Neutrophil (primary cell): ENCODE data around the gene TGM6.

Source experiments
- H3K27ac ChIP-seq: fragments of 200-600 bp; sonication (generic); 2 replicates; pipeline ENCODE4 v1.5.1; 2016; ENCODE audit warnings: mild to moderate bottlenecking, moderate library complexity
- H3K27me3 ChIP-seq: fragments of 200-600 bp; sonication (generic); 2 replicates; pipeline ENCODE4 v1.6.0; 2016; ENCODE audit warnings: mild to moderate bottlenecking
- H3K36me3 ChIP-seq: fragments of 200-600 bp; sonication (generic); 2 replicates; pipeline ENCODE4 v1.5.1; 2017
- H3K4me1 ChIP-seq, 2 experiments: fragments of 200-600 bp in 1 of 2; sonication (generic) in 1 of 2; 1 replicate in 1 of 2; 2 replicates in 1 of 2; pipeline versions ENCODE4 v1.5.1 to v1.6.1; 2013 to 2016; ENCODE audit warnings: low read depth in 1 of 2, low read length in 1 of 2, mild to moderate bottlenecking in 1 of 2, moderate library complexity in 1 of 2; ENCODE audit not compliant: control insufficient read depth in 1 of 2, insufficient read depth in 1 of 2
- H3K4me3 ChIP-seq, 2 experiments: fragments of 200-600 bp in 1 of 2; sonication (generic) in 1 of 2; 1 replicate in 1 of 2; 2 replicates in 1 of 2; pipeline ENCODE4 v1.5.1; 2013 to 2016; ENCODE audit warnings: low read depth in 1 of 2, low read length in 1 of 2, mild to moderate bottlenecking in 1 of 2, moderate library complexity in 1 of 2
- H3K9me3 ChIP-seq: fragments of 200-600 bp; sonication (generic); 2 replicates; pipeline ENCODE4 v1.5.1; 2016
- CTCF ChIP-seq: fragments of 200-600 bp; sonication (generic); IDR thresholded peaks from 2 replicates; pipeline ENCODE4 v1.5.1; 2016; ENCODE audit warnings: antibody characterized with exemption

TGM6 gene

GRCh38 chr20:2380601-2381000 is at the start of gene TGM6:
Gene TGM6, plus strand, starts transcription at chr20:2380901. Its CDS starts 68 bp downstream, at chr20:2380969.
- TF ChIP-seq CTCF, result no peak
- H3K27me3 ChIP-seq, result peaks cover 42% of the 10 kb centered on the region
- H3K36me3 ChIP-seq, result no peaks in the 10 kb centered on the region
- no peaks in the 10 kb centered on the region for H3K9me3 ChIP-seq
- no peak within 1 kb of the TSS for H3K4me3 ChIP-seq
- no peaks in the 10 kb centered on the region for H3K4me1 ChIP-seq
- H3K27ac ChIP-seq, result no peak within 1 kb of the TSS

GRCh38 chr20:2331106-2331505 is 49.6 kb upstream of the TGM6 start:
- no peak for TF ChIP-seq CTCF
- Histone ChIP-seq H3K36me3 (peaks cover 23% of the 10 kb centered on the region), H3K9me3 (no peaks in the 10 kb centered on the region), H3K4me1 (peaks cover 56% of the 10 kb centered on the region in 2 experiments), H3K27me3 (no peaks in the 10 kb centered on the region), H3K4me3 (peak overlapping the region; percentile 52 to 57), H3K27ac (peak overlapping the region; percentile 86)

- Histone ChIP-seq H3K27ac (peak overlapping the region; percentile 86), H3K9me3 (no peaks in the 10 kb centered on the region), H3K4me1 (peaks cover 56% of the 10 kb centered on the region in 2 experiments), H3K36me3 (peaks cover 32% of the 10 kb centered on the region), H3K27me3 (no peaks in the 10 kb centered on the region), H3K4me3 (peak overlapping the region in 1 of 2 experiments; percentile 57)
- TF ChIP-seq CTCF, result no peak
These were observed 48.7 kb upstream of the TGM6 start for GRCh38 chr20:2331901-2332565.

GRCh38 chr20:2332711-2333110 is 48.0 kb upstream of the TGM6 start:
- peaks cover 56% of the 10 kb centered on the region in 2 experiments for H3K4me1 ChIP-seq
- no peaks in the 10 kb centered on the region for H3K27me3 ChIP-seq
- H3K27ac ChIP-seq, result peak overlapping the region; percentile 35
- peaks cover 35% of the 10 kb centered on the region for H3K36me3 ChIP-seq
- TF ChIP-seq CTCF, result no peak
- no peak overlapping the region for H3K4me3 ChIP-seq
- H3K9me3 ChIP-seq, result no peaks in the 10 kb centered on the region

GRCh38 chr20:2333821-2334220 is 46.9 kb upstream of the TGM6 start:
- Histone ChIP-seq H3K4me1 (peaks cover 47 to 57% of the 10 kb centered on the region in 2 experiments), H3K27ac (peak overlapping the region; percentile 30), H3K9me3 (no peaks in the 10 kb centered on the region), H3K4me3 (no peak overlapping the region), H3K27me3 (no peaks in the 10 kb centered on the region), H3K36me3 (peaks cover 35% of the 10 kb centered on the region)
- TF ChIP-seq CTCF, result no peak
